ENCODE data around the gene ASF1B.

GRCh38 chr19:14136509-14137281, at the start of gene ASF1B:
- TF ChIP-seq CTCF (IDR thresholded peaks at IDR 0.05), result peak in 5 of 7 experiments; percentile 80 to 99 (median 90)
- TF ChIP-seq POLR2A (IDR thresholded peaks at IDR 0.05), result peak in 1 of 4 donors; percentile 51
- no peak for TF ChIP-seq EP300 (IDR thresholded peaks at IDR 0.05)
